Upper lobe of right lung (tissue), 1 donor: ENCODE results near the gene FANCL. TPM values are rescaled to one million over a fixed set of nuclear protein-coding genes. Genes with fewer than 3 reads are reported as not detected.
"Not testable (repeated sequence)": the region's sequence is repeated elsewhere in the genome, so short reads cannot be mapped to it uniquely, and the experiment has no call there.

Source experiments
- ATAC-seq: fragments of 200-7000 bp; cut with Tn5 transposase; one replicate; pipeline ENCODE4 v1.9.1; 2020; ENCODE audit warnings: mild to moderate bottlenecking, moderate library complexity
- DNase-seq: peaks from one replicate; pipeline ENCODE4 v3.0.0-alpha.2; 2020
- H3K27ac ChIP-seq: fragments of 200-600 bp; one replicate; pipeline ENCODE4 v1.8.0; 2022
- H3K27me3 ChIP-seq: fragments of 200-600 bp; one replicate; pipeline ENCODE4 v1.8.0; 2022; ENCODE audit warnings: mild to moderate bottlenecking
- H3K36me3 ChIP-seq: fragments of 200-600 bp; one replicate; pipeline ENCODE4 v1.8.0; 2022
- H3K4me1 ChIP-seq: fragments of 200-600 bp; one replicate; pipeline ENCODE4 v1.8.0; 2022
- H3K4me3 ChIP-seq: fragments of 200-600 bp; one replicate; pipeline ENCODE4 v1.8.0; 2022; ENCODE audit warnings: mild to moderate bottlenecking
- H3K9me3 ChIP-seq: fragments of 200-600 bp; one replicate; pipeline ENCODE4 v1.8.0; 2022
- intact Hi-C: fragments of 100-400 bp; cut with DNase I; formaldehyde crosslinking; loops from one replicate; pipeline ENCODE4 v1.11.0; 2022
- total RNA-seq: library from RNA; stranded (reverse); fragmentation: NEBNext Ultra II Directional; extraction: Animal tissue kit (Norgen Biotek cat#: 25700); gene quantifications from one replicate; pipeline ENCODE4 v1.2.1, GENCODE V29; 2021
- TF ChIP-seq, protein P1 (sequence below): fragments of 200-600 bp; IDR thresholded peaks from one replicate; pipeline ENCODE4 v1.8.0; 2022; ENCODE audit warnings: antibody characterized with exemption
- donor health status: DM: no; HTN: yes; CAD: no; lungs with severe emphysema.

The FANCL gene
- total RNA-seq, 1 donor from 2014 or later = 17.9 TPM

- no peak overlapping the region for H3K27ac ChIP-seq
- H3K36me3 ChIP-seq = no peaks in the 10 kb centered on the region
- no peaks in the 10 kb centered on the region for H3K9me3 ChIP-seq
- H3K27me3 ChIP-seq = no peaks in the 10 kb centered on the region
- ATAC-seq = no peak
- intact Hi-C loops = no loop called here
- TF ChIP-seq, protein P1, sequence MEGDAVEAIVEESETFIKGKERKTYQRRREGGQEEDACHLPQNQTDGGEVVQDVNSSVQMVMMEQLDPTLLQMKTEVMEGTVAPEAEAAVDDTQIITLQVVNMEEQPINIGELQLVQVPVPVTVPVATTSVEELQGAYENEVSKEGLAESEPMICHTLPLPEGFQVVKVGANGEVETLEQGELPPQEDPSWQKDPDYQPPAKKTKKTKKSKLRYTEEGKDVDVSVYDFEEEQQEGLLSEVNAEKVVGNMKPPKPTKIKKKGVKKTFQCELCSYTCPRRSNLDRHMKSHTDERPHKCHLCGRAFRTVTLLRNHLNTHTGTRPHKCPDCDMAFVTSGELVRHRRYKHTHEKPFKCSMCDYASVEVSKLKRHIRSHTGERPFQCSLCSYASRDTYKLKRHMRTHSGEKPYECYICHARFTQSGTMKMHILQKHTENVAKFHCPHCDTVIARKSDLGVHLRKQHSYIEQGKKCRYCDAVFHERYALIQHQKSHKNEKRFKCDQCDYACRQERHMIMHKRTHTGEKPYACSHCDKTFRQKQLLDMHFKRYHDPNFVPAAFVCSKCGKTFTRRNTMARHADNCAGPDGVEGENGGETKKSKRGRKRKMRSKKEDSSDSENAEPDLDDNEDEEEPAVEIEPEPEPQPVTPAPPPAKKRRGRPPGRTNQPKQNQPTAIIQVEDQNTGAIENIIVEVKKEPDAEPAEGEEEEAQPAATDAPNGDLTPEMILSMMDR = no peak
- H3K4me3 ChIP-seq = no peak overlapping the region
- no peak for DNase-seq
- H3K4me1 ChIP-seq = no peaks in the 10 kb centered on the region
Observed at GRCh38 chr2:58266211-58266610, 25.1 kb upstream of the FANCL start.

DNA sequence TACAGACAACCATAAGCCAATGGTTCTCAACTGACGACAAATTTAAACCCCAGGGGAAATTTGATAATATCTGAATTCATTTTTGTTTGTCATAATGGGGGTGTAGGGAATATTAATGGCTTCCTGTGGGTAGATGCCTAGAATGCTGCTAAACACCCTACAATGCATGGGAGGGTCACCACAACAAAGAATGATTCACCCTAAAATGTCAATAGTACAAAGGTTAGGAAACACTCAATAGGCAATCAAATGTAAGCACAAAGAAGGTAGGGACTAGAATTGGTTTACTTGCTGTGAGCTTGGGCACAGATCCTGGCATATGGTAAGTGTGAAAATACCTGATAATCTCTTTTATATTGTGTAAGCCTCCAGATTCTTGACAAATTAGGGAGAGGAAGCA lies 20.1 kb upstream of the FANCL start:
- Histone ChIP-seq H3K9me3 (no peaks in the 10 kb centered on the region), H3K27me3 (no peaks in the 10 kb centered on the region), H3K4me3 (no peak overlapping the region), H3K4me1 (no peaks in the 10 kb centered on the region), H3K36me3 (no peaks in the 10 kb centered on the region), H3K27ac (no peak overlapping the region)
- intact Hi-C loops = no loop called here
- TF ChIP-seq, protein P1 = no peak
- ATAC-seq (no peak), DNase-seq (no peak)

- H3K36me3 ChIP-seq, H3K9me3 ChIP-seq, H3K27ac ChIP-seq, H3K27me3 ChIP-seq, H3K4me1 ChIP-seq, H3K4me3 ChIP-seq, intact Hi-C loops, ATAC-seq, DNase-seq: not testable (repeated sequence)
Observed at GRCh38 chr2:58258456-58258855, 17.3 kb upstream of the FANCL start.

- H3K27ac ChIP-seq, H3K9me3 ChIP-seq, H3K27me3 ChIP-seq, intact Hi-C loops, H3K4me1 ChIP-seq, H3K4me3 ChIP-seq, H3K36me3 ChIP-seq: not testable (repeated sequence)
- ATAC-seq (peak; percentile 51), DNase-seq (peak; percentile 42)
Observed at GRCh38 chr2:58251331-58252201, 10.4 kb upstream of the FANCL start.

DNA sequence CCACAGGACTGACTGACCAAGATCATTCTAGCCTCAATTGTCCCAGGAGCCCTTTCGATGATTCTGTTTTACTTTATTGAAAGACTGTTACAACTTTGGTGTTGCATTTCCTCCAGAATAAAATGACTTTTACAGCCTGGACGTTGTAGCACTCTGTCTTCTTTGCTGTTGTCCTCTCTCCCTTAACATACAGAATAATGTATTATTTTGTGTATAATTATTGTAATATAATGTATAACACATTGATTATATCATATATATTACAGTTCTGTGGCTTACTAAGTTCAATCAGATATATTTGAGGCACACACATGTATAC lies 380 bp upstream of the FANCL start:
- H3K9me3 ChIP-seq = no peaks in the 10 kb centered on the region
- no peaks in the 10 kb centered on the region for H3K27me3 ChIP-seq
- DNase-seq = no peak
- no peaks in the 10 kb centered on the region for H3K36me3 ChIP-seq
- peak overlapping the region; percentile 88 for H3K4me3 ChIP-seq
- peak overlapping the region; percentile 71 for H3K27ac ChIP-seq
- intact Hi-C loops = no loop called here
- peaks cover 9% of the 10 kb centered on the region for H3K4me1 ChIP-seq
- ATAC-seq = no peak
- TF ChIP-seq, protein P1 = no peak

- Histone ChIP-seq H3K4me3 (no peak overlapping the region), H3K27me3 (no peaks in the 10 kb centered on the region), H3K4me1 (peaks cover 9% of the 10 kb centered on the region), H3K27ac (no peak overlapping the region), H3K36me3 (no peaks in the 10 kb centered on the region), H3K9me3 (no peaks in the 10 kb centered on the region)
- no peak for DNase-seq
- intact Hi-C loops = no loop called here
- ATAC-seq = no peak
- TF ChIP-seq, protein P1 = no peak
Observed at GRCh38 chr2:58239243-58239925, 1.7 kb downstream of the FANCL start.
